GM20431 (cell line): Measurements from ENCODE around the gene ICA1.

Experiments used
- in situ Hi-C: fragments of 300-500 bp; cut with MseI, MboI; formaldehyde crosslinking; loops from one replicate; pipeline ENCODE4 v1.15.0; 2020; ENCODE audit warnings: low sequenced_read_pairs; ENCODE audit not compliant: unreplicated experiment

The ICA1 gene

DNA sequence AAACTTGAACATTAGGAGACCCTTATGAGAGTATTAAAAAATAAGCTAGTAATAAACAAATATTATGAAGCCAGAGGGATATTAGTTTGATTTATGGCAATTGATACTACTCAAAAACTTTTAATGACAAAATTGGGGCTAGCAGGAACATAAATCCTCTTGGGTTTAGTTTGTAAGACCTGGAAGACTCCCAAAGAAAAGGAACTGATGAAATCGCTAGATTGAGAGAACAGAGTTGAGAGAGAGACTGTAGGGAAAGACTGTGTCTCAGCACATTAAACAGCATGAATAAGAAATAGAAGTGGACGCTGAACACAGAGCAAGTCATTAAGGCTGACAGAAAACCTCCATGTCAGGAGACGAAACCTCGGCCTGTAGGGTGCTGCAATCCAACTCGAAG is 56.4 kb downstream of the ICA1 start:
- in situ Hi-C loops, result loop anchor here (25.0 kb wide), 2 partner anchors 443 to 543 kb away; no protein-coding TSS in a partner anchor

DNA sequence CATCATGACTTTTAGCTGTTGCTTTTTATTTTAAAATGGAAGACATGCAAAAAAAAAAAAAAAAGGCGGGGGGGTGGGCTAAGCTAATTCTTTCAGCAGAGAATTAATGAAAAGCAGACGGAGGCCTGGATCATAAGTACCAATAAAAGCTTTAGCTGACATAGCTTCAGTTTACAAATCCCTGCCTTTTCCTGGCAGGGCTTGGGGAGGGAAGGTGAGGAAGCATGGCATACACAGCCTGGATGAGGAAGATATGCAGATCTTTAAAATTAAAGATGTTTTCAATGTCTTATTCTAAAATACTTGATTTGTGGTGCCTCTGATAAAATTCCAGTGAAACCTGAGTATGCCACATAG is 57.0 kb downstream of the ICA1 start:
- in situ Hi-C loops, result loop anchor here (25.0 kb wide), 2 partner anchors 443 to 543 kb away; no protein-coding TSS in a partner anchor

DNA sequence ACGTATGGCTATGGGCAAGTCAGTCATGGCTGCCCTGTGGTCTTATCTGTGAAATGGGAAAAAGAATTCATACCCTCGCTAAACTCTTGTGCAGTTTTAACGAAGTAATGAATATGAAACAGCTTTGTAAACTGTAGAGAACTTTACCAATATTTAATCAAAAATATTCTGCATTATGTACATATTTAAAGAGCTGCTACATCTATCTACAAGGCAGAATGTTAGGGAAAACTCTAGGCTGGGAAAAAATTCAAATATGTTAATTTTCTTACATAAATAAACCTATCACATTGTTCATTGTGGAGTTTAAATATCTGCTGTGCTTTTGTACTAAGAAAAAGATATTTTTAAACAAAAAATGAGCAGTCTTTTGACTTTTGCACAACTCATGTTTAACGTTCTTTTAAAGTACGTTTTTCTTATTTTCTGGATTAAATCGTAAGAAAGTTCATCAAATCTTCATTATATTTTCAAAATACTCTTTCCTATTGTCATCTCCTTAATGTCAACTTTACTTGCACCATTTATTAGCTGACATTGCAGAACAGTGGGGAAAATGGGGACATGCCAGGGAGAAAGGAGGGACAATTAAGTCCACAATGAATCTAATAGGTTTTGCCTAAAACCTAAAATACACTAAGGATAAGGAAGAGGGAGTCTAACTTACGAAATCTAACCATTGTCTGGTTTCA is 57.5 kb downstream of the ICA1 start:
- in situ Hi-C loops, result loop anchor here (25.0 kb wide), 2 partner anchors 442 to 542 kb away; no protein-coding TSS in a partner anchor

DNA sequence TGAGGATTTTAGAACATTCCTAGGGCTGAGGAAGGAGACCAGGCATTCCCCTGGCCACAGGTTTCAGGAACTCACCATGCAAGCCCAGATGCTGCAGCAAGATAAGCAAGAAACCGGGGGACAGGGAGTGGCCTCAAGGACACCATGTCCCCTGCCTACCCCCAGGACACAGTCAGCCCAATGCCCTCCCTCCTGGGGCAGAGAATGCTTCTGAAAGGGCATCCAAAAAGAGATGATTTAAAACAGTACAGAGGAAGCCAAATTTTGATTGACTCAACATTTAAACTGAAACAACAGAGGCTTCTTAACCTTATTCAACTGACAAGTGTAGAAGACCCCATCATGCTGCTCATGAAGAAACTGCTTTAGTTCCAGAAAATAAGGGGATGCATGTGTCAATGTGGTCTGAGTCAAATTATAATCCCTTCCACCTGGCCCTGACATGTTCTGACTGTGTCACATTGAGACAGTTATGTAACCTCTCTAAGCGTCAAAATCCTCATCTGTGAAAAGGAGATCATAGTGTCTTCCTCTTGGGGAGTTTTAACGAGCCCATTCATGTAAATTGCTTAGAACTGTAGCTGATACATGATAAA is 60.0 kb downstream of the ICA1 start:
- in situ Hi-C loops, result loop anchor here (25.0 kb wide), 2 partner anchors 440 to 540 kb away; no protein-coding TSS in a partner anchor

DNA sequence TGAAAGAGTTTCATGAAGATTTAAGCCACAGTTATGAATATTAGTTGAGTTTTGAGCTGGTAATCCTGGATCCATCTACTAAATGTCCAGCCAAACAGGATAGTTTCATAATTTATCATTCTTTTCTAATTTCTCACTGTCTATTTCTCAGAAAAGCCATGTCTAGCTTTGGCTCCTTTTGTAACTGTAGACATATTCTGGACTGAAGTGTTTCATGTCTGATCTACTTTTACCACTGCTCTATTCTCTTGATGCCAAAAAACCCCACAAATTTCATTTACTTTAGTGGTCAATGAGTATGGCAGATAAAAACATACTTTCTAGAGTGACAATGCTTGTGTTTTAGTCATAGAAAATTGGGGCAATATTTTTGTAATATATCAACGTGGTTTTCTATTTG is 61.2 kb downstream of the ICA1 start:
- in situ Hi-C loops, result loop anchor here (25.0 kb wide), 2 partner anchors 438 to 538 kb away; no protein-coding TSS in a partner anchor

DNA sequence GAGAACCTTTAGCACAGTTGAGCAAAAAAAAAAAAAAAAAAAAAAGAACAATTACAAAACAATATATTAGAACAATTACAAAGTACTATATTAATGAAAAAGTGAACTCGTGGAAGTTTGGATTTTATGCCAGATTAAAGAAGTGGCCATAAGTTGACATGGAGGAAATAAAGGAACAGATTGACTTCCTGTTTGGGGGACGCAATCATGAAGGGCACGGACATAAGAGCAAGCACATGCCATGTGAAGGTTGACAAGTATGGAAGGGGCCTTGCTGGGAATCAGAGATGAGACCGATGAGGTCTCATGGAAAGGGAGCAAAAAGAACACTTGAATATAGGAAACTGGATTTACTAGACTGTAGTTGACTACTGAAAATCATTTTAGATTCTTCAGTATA is 61.7 kb downstream of the ICA1 start:
- in situ Hi-C loops, result loop anchor here (25.0 kb wide), 2 partner anchors 438 to 538 kb away; no protein-coding TSS in a partner anchor

DNA sequence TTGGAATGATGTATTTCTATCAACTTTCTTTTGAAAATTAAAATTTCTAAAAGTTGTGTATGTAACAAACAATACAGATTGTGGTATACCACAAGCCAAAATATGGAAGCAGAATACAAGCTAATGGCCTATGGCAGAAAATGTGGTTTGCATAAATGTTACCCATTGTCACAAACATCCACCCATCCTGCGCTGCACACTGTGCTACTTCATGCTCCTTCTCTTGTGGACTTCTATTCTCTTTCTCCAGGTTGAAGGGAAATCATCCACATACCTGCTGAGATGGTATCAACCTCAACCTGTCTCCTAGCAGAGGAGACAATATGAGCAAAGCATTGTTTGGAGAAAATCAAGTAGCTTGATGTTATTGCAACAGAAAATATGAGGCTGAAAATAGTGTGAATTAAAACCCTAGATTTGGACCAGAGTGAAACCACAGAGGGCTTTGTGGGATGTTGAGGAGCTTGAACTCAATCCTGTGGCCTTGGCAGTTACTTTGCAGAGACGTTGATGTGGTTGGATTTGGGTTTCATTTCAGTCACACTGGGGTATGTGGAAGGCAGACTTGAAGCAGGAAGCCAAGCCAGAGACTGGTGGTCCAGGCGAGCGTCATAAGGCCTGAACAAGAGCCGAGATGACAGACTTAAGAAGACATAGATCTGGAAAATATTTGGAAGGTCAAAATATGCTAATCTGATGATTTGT is 63.8 kb downstream of the ICA1 start:
- in situ Hi-C loops, result no loop called here

DNA sequence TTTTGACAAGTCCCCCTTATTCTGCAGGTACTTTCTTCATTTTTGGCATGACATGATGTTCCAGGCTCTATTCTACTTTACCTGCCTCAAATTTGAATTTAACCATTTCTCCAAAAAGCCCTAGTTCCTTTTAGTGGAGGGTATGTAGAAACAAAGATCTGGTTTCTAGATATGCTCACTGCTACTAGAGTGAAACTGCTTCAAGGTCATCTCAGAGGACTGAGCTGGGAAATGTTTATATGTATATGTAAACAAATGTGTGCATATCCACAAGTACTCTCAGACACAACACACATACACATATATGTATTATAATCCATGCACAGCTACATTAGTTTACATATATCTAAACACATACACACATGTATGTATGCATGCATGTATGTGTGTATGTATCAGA is 69.1 kb downstream of the ICA1 start:
- in situ Hi-C loops, result no loop called here

DNA sequence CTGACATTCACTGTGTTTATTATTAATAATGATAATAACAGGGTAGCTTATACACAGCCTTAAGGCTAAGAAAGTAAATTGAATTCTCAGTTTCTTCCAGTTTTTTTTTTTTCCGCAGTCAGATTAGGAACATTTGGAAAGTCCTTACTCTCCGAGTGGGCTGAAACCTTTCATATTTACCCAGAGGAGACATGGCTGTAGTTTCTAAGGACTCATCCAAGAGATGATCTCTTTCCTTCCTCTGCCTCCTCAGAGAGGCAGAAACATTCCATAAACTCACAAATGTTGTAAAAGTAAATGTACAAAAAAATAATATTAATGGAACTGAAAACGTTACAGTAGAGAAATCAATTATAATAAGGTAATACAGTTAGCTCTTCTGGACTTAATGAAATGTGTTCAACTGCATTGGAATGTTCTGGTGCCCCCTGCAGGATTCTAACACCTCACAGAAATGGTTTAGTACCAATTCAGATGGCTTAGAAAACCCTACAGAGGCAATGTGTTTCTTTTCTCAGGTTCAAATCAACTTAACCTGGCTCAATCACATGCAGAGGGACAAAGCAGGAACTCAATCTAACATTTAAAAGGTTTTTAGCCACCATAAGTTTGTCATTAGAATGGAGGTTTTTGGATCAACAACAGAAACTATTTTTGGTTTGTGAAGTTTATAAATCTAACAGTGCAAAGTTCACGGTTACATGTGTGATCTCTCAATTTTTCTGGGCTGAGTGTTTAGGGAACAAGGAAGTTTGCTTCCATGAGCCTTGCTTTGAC is 71.7 kb downstream of the ICA1 start:
- in situ Hi-C loops, result no loop called here

DNA sequence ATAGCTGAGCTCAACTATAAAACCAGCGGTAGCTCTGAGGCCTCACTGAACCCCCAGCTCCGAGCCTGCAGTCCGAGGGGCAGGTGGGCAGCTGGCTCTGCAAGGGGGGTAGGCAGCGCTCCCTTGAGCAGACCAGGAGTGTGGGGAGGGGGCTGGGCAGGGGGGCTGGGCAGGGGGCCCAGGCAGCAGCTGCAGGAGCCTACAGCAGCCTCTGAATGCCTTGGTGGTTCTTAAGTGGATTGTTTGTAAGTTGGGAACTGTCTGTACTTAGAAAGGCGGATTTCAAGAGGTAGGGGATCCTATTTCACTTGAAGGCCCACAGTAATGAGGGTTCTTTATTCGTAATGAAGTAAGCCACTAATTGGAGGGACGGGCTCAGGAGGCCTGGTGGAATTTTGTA is 72.3 kb downstream of the ICA1 start:
- in situ Hi-C loops, result no loop called here

DNA sequence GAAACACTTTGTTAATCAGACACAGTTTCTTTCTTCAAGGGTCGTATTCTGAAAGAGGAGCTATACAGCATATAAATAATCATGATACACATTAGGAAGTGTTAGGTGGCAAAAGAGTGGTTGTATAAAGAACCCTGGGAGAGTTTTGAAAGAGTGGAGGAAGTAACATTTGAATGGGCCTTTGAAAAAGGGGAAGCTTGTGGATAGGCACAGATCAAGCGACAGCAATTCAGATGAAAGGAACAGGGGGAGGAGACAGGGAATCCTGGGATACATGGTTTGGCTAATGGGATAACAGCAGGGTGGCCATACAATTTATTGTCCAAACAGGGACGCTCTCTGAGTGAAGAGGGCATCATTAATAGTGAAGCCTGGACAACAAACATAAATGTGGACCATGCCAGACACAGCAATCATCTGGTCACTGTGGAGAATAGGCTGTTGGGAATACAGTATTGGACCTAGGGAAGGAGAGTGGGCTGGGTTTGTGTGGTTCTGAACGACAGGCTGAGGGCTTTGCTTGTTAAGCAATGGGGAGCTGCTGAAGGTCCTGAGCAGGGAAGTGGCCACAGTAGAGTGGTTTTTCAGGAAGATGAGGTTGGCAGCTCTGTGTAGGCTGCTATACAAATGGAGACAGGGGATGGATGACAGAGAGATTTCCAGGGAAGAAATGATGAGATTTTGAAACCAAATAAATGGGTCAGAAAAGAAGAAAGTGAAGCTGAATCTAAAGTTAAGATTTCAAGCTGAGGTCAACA is 75.9 kb downstream of the ICA1 start:
- in situ Hi-C loops, result no loop called here

DNA sequence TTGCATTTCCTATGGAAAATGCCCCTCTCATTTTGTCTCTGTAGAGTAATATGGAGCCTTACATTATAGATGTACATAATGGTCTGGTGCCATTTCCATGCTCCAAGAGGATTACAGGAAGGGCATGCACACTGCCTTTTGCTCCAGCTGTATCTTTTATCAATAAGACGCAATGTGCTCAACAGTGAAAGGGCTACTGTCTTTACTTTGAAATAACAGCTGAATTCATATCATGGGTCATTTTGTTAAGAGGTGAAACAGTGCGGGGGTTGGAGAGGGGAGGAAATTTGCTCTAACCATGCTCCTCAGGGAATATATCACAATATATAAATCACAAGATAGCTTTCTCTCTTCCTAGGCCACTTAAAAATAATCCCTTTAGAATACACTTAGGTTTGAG is 77.7 kb downstream of the ICA1 start:
- in situ Hi-C loops, result no loop called here

DNA sequence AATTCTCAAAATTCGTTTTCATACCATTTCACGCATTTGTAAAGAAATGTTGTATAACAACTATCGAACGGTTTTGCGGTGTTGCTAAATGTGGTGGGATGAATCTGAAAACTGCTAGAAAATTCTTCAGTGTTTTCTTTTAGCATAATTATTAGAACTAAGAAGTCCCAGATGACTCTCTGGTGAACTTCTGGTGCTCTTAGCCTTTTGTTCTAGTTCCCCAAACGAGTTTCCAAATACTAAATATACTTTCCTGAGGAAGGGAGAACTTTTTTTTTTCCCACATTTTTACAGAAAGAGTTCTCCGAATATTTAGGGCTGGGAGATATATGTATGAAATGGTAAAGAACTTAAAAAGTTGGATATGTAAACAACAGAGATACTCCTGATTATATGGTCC is 82.5 kb downstream of the ICA1 start:
- in situ Hi-C loops, result no loop called here

DNA sequence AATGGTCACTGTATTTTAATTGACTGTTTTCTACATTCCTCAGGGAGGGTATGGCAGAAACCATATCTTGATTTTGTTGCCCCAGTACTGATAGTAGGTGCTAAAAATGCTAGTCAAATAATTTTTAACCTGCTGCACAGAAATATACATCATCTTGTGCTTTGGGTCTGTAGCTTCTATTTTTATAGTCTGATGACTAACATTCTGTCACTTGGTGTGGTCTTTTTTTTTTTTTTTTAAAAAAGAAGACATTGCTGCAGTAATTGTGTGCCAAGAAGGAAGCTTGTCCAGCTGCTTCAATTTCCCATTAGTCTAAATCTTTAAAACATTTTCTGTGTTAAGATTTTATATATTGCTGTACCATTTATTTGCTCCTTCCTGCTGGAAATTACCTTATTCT is 83.6 kb downstream of the ICA1 start:
- in situ Hi-C loops, result no loop called here

DNA sequence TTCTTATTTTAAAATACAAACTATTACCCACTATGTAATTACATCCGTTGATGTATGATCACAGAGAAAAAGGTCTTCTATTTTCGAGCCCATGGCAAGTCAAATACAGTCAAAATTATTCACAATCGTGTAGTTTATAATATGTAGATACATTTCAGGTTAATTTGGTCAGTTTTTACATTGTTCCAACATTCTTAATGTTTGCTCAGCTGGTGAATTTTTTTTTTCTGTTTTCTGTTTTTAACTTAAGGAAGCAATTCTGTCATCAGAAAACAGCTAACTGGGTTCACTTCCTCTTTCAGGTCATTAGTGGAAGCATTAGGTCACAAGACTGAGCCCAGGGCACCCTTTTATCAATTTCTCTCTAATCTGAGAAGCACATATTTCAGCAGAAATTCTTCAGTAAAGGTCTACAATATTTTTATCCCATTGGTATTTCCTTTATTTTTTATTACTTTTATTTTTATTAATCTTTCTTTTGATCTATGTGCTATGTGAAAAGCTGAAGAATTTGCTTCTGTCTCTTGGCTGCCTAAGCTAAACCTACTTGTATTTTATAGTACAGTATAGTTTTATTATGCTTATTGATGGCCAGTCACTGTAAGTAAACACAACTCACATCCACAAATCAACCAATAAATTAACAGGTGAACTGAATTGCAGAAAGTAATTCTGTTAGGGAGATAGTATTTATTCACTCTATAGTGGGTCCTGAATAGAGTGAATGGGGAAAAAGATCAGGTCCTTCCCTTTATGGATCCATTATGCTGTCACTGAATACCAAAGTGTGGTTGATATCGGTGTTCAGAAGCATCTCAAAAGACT is 84.6 kb downstream of the ICA1 start:
- in situ Hi-C loops, result no loop called here

DNA sequence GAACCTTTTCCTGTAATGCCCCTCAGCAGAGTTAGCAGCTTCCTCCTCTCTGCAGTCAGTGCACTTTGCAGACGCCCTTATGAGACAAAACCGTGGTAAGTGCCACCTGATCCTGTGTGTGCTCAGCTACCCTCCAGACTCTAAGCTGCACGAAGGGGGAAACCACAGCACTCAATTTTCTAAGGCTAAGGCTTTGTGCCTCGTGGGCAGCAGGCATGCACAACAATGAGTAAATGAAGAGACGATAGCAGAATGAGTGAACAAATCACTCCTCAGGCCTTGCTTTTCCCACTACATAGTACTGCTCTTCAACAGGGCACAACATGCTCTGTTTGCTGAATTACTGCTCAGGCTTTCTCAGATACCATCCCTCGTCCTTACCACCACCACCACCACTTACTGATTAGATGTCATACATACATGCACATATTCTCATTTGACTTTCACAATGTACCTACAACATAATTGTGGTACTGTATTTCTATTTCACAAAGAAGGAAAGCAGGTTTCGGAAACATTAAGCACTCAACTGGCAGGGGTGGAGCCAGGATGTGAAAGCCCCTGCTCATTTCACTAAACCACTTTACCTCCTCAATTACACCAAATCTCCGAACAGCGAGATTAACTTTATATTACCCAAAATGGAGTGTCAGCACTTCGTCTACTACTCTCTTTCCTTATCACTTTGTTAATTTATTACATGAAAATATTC is 85.4 kb downstream of the ICA1 start:
- in situ Hi-C loops, result no loop called here

DNA sequence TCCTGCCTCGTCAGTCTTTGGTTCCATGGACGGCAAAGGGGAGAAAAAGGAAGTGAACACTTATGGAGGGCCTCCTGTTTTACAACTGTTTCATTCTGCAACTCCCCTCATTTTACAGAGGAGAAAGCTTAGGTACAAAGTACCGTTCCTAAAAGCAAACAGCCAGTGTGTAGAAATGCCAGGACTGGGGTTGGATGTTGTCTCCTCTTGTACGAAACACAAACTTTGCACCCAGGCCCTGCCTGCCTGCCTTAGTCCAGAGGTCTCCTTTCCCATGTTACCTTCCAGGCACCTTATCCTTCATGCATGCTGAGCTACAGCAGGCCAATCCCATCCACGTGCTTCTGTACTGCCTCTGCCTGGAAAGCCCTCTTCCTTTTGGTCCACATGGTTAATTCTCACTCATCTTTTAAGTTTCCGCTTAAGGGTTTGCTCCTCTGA is 86.0 kb downstream of the ICA1 start:
- in situ Hi-C loops, result no loop called here
